H9 (cell line): ENCODE results near the gene ANTXR2. TPM values are rescaled to one million over a fixed set of nuclear protein-coding genes. Genes with fewer than 3 reads are reported as not detected.

Source experiments
- DNase-seq: peaks from one replicate; pipeline ENCODE4 v3.0.0-alpha.2; 2017
- H2AFZ ChIP-seq: one replicate; pipeline ENCODE4 v1.6.1; 2013; ENCODE audit warnings: mild to moderate bottlenecking, low read length, control low read depth, moderate library complexity
- H2AK5ac ChIP-seq: 2 replicates; pipeline ENCODE4 v1.6.1; 2013; ENCODE audit warnings: low read length, control low read depth, mixed read lengths; ENCODE audit not compliant: insufficient read length
- H2BK120ac ChIP-seq: one replicate; pipeline ENCODE4 v1.6.1; 2013; ENCODE audit warnings: low read depth, mild to moderate bottlenecking, low read length, control low read depth, inconsistent platforms; ENCODE audit not compliant: poor library complexity, severe bottlenecking
- H2BK12ac ChIP-seq: 2 replicates; pipeline ENCODE4 v1.6.1; 2013; ENCODE audit warnings: low read length, control low read depth, mixed read lengths, low read depth; ENCODE audit not compliant: insufficient read length
- H2BK15ac ChIP-seq: 2 replicates; pipeline ENCODE4 v1.6.1; 2013; ENCODE audit warnings: low read depth, low read length, control low read depth
- H2BK20ac ChIP-seq: one replicate; pipeline ENCODE4 v1.6.1; 2013; ENCODE audit warnings: low read depth, mild to moderate bottlenecking, low read length, control low read depth, inconsistent platforms; ENCODE audit not compliant: poor library complexity, severe bottlenecking
- H2BK5ac ChIP-seq: 2 replicates; pipeline ENCODE4 v1.6.1; 2013; ENCODE audit warnings: low read length, control low read depth, mixed read lengths; ENCODE audit not compliant: insufficient read length
- H3K14ac ChIP-seq: 2 replicates; pipeline ENCODE4 v1.6.1; 2013; ENCODE audit warnings: low read length, control low read depth; ENCODE audit not compliant: insufficient read depth
- H3K18ac ChIP-seq: 2 replicates; pipeline ENCODE4 v1.6.1; 2013; ENCODE audit warnings: low read depth, mild to moderate bottlenecking, mixed read lengths, low read length, control low read depth; ENCODE audit not compliant: insufficient read length
- H3K23ac ChIP-seq: 2 replicates; pipeline ENCODE4 v1.6.1; 2013; ENCODE audit warnings: low read length, control low read depth, mixed read lengths, low read depth; ENCODE audit not compliant: insufficient read length
- H3K23me2 ChIP-seq: 2 replicates; pipeline ENCODE4 v1.6.1; 2013; ENCODE audit warnings: low read depth, mild to moderate bottlenecking, mixed read lengths, low read length, control low read depth; ENCODE audit not compliant: insufficient read length, poor library complexity, severe bottlenecking
- H3K27ac ChIP-seq: 2 replicates; pipeline ENCODE4 v1.5.1; 2013; ENCODE audit warnings: low read length, control low read depth, mixed read lengths, low read depth; ENCODE audit not compliant: insufficient read length
- H3K27me3 ChIP-seq: 2 replicates; pipeline ENCODE4 v1.6.1; 2013; ENCODE audit warnings: low read length, control low read depth, inconsistent platforms; ENCODE audit not compliant: insufficient read depth
- H3K4ac ChIP-seq: 2 replicates; pipeline ENCODE4 v1.6.1; 2013; ENCODE audit warnings: low read depth, mild to moderate bottlenecking, control low read depth, inconsistent platforms, low read length, moderate library complexity
- H3K4me1 ChIP-seq: 2 replicates; pipeline ENCODE4 v1.6.1; 2013; ENCODE audit warnings: low read length, control low read depth, inconsistent platforms; ENCODE audit not compliant: insufficient read depth
- H3K4me2 ChIP-seq: 2 replicates; pipeline ENCODE4 v1.6.1; 2013; ENCODE audit warnings: low read length, control low read depth, mixed read lengths; ENCODE audit not compliant: insufficient read length, insufficient read depth
- H3K56ac ChIP-seq: 2 replicates; pipeline ENCODE4 v1.6.1; 2013; ENCODE audit warnings: low read depth, mild to moderate bottlenecking, mixed read lengths, low read length, control low read depth; ENCODE audit not compliant: insufficient read length
- H3K79me1 ChIP-seq: 2 replicates; pipeline ENCODE4 v1.6.1; 2013; ENCODE audit warnings: low read depth, mild to moderate bottlenecking, moderate library complexity, low read length, control low read depth, inconsistent platforms; ENCODE audit not compliant: insufficient read depth, poor library complexity, severe bottlenecking
- H3K79me2 ChIP-seq: 2 replicates; pipeline ENCODE4 v1.6.1; 2013; ENCODE audit warnings: low read length, control low read depth, inconsistent platforms; ENCODE audit not compliant: insufficient read depth
- H3K9ac ChIP-seq: 2 replicates; pipeline ENCODE4 v1.6.1; 2013; ENCODE audit warnings: low read length, control low read depth, mixed read lengths; ENCODE audit not compliant: insufficient read length; ENCODE audit errors: extremely low read depth
- H3K9me3 ChIP-seq: one replicate; pipeline ENCODE4 v1.6.1; 2013; ENCODE audit warnings: low read depth, low read length, inconsistent platforms; ENCODE audit not compliant: control insufficient read depth
- H3T11ph ChIP-seq: one replicate; pipeline ENCODE4 v1.6.1; 2013; ENCODE audit warnings: mild to moderate bottlenecking, low read length, control low read depth, inconsistent platforms
- H4K20me1 ChIP-seq: one replicate; pipeline ENCODE4 v1.6.1; 2013; ENCODE audit not compliant: control insufficient read depth, insufficient read length, insufficient read depth
- H4K5ac ChIP-seq: 2 replicates; pipeline ENCODE4 v1.6.1; 2013; ENCODE audit warnings: low read depth, mild to moderate bottlenecking, mixed read lengths, low read length, control low read depth; ENCODE audit not compliant: insufficient read length
- H4K8ac ChIP-seq: replicated peaks from 2 replicates; pipeline ENCODE4 v1.6.1; 2013; ENCODE audit warnings: low read length, control low read depth, mixed read lengths, low read depth; ENCODE audit not compliant: insufficient read length
- H4K91ac ChIP-seq: 2 replicates; pipeline ENCODE4 v1.6.1; 2013; ENCODE audit warnings: low read depth, mild to moderate bottlenecking, moderate library complexity, mixed read lengths, low read length, control low read depth; ENCODE audit not compliant: insufficient read length
- H3K27ac Mint-ChIP-seq, 3 experiments: 2 replicates in 2 of 3; 3 replicates in 1 of 3; pipeline ENCODE4 v1.8.0; 2020 to 2021; ENCODE audit warnings: mixed read lengths in 3 of 3, mild to moderate bottlenecking in 1 of 3, moderate library complexity in 1 of 3
- H3K27me3 Mint-ChIP-seq: 2 replicates; pipeline ENCODE4 v1.8.0; 2021; ENCODE audit warnings: low read depth, mild to moderate bottlenecking, moderate library complexity, mixed read lengths
- H3K36me3 Mint-ChIP-seq, 3 experiments: 2 replicates in 2 of 3; 3 replicates in 1 of 3; pipeline ENCODE4 v1.8.0; 2020 to 2021; ENCODE audit warnings: low read depth in 3 of 3, mixed read lengths in 3 of 3; ENCODE audit not compliant: insufficient read depth in 1 of 3
- H3K4me1 Mint-ChIP-seq, 2 experiments: 2 replicates each; pipeline ENCODE4 v1.8.0; 2020; ENCODE audit warnings: mixed read lengths in 2 of 2
- H3K4me3 Mint-ChIP-seq, 2 experiments: 2 replicates in 1 of 2; 3 replicates in 1 of 2; pipeline ENCODE4 v1.8.0; 2020 to 2021; ENCODE audit warnings: mild to moderate bottlenecking in 2 of 2, mixed read lengths in 2 of 2, moderate library complexity in 1 of 2
- H3K9me3 Mint-ChIP-seq, 2 experiments: 2 replicates in 1 of 2; 3 replicates in 1 of 2; pipeline ENCODE4 v1.8.0; 2020; ENCODE audit warnings: mild to moderate bottlenecking in 2 of 2, mixed read lengths in 2 of 2, moderate library complexity in 1 of 2
- CTCF ChIP-seq: fragments of 200-600 bp; sonication (generic); conservative IDR thresholded peaks from 3 replicates; pipeline ENCODE4 v1.8.0; 2021; ENCODE audit warnings: antibody characterized with exemption, mild to moderate bottlenecking
- WGBS: extraction: QIAGEN DNeasy Blood & Tissue Kit; methylation state at CpG from one replicate; pipeline ENCODE4 v1.1.7; 2013; ENCODE audit warnings: missing lambda C conversion rate, low lambda C conversion rate, mixed read lengths; ENCODE audit not compliant: insufficient read length; ENCODE audit errors: extremely low coverage; 5-methylcytosine and 5-hydroxymethylcytosine counted together
- total RNA-seq: library from RNA; stranded (reverse); gene quantifications from 2 replicates; pipeline ENCODE4 v1.2.1, GENCODE V29; 2021

Gene ANTXR2
- total RNA-seq, 1 experiment from 2014 or later, result 4.7 TPM

DNA sequence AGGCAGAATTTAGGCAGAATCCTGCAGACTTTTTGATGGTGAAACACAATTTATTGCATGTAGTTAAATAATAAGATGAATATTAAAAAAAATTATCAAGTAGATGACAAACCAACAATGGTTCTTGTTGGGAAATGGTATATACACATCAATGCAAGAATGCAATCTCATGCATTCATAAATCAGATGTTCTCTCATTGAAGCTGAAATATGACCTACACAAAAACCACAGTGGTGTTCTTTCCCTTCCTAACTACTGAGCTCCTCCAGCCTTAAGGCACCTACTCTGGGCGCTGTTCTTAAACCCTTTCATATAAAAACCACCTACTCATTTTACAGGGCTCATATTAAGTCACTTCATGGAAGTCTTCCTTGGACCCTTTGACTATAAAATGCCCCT lies 64.1 kb downstream of the ANTXR2 start:
- Mint-ChIP-seq H3K4me3 (no peak overlapping the region), H3K27me3 (no peaks in the 10 kb centered on the region), H3K4me1 (peaks cover 0 to 4% of the 10 kb centered on the region in 2 experiments; a peak in 2 of 4 replicates), H3K36me3 (peaks cover 6 to 7% (median 7%) of the 10 kb centered on the region in 3 experiments; a peak in 5 of 7 replicates), H3K27ac (no peak overlapping the region), H3K9me3 (peaks cover 7% of the 10 kb centered on the region in 2 experiments)
- Histone ChIP-seq H2BK20ac (no peak overlapping the region), H3K14ac (no peak overlapping the region), H3K27ac (no peak overlapping the region), H3K23me2 (no peaks in the 10 kb centered on the region), H2BK5ac (no peak overlapping the region), H3K79me1 (no peaks in the 10 kb centered on the region), H3K9me3 (no peaks in the 10 kb centered on the region), H2BK15ac (no peak overlapping the region), H2AFZ (no peak overlapping the region), H4K91ac (no peak overlapping the region), H3K27me3 (no peaks in the 10 kb centered on the region), H3K4me2 (no peak overlapping the region), H3K23ac (no peak overlapping the region), H2BK12ac (no peak overlapping the region), H3K56ac (no peak overlapping the region), H3K18ac (no peak overlapping the region), H3K4ac (no peak overlapping the region), H4K20me1 (no peaks in the 10 kb centered on the region), H2BK120ac (no peak overlapping the region), H3K4me1 (no peaks in the 10 kb centered on the region), H3K79me2 (no peaks in the 10 kb centered on the region), H3K9ac (no peak overlapping the region), H3T11ph (no peak overlapping the region), H4K8ac (no peak overlapping the region), H4K5ac (no peak overlapping the region), H2AK5ac (no peak overlapping the region)
- no peak for DNase-seq
- TF ChIP-seq CTCF, result no peak
- no CpG with 5 or more reads among the region's 1 CpG for WGBS
